GDM1 (cell line): Measurements from ENCODE around the gene CFAP77.

Experiments used
- DNase-seq: peaks from one replicate; lab custom pipeline; 2025; lab: John Stamatoyannopoulos, UW

CFAP77 gene

GRCh38 chr9:132456241-132456640 lies 46.2 kb downstream of the CFAP77 start:
- DNase-seq = no peak

GRCh38 chr9:132457504-132458236 lies 47.7 kb downstream of the CFAP77 start:
- DNase-seq = no peak

GRCh38 chr9:132458432-132458831 lies 48.4 kb downstream of the CFAP77 start:
- DNase-seq = no peak

GRCh38 chr9:132459661-132460060 lies 49.6 kb downstream of the CFAP77 start:
- no peak for DNase-seq

- DNase-seq = no peak
Observed at GRCh38 chr9:132460240-132460639, 50.2 kb downstream of the CFAP77 start.

- no peak for DNase-seq
Observed at GRCh38 chr9:132461281-132461896, 51.4 kb downstream of the CFAP77 start.

GRCh38 chr9:132461971-132462370 lies 52.0 kb downstream of the CFAP77 start:
- DNase-seq = no peak

GRCh38 chr9:132464547-132464946 lies 54.5 kb downstream of the CFAP77 start:
- no peak for DNase-seq

GRCh38 chr9:132465131-132465635 lies 55.2 kb downstream of the CFAP77 start:
- no peak for DNase-seq

GRCh38 chr9:132472199-132472598 lies 62.2 kb downstream of the CFAP77 start:
- no peak for DNase-seq

- no peak for DNase-seq
Observed at GRCh38 chr9:132472599-132472998, 62.6 kb downstream of the CFAP77 start.

- no peak for DNase-seq
Observed at GRCh38 chr9:132474253-132474652, 64.2 kb downstream of the CFAP77 start.

GRCh38 chr9:132478353-132479050 lies 68.5 kb downstream of the CFAP77 start:
- no peak for DNase-seq

GRCh38 chr9:132479733-132480132 lies 69.7 kb downstream of the CFAP77 start:
- no peak for DNase-seq

GRCh38 chr9:132481053-132481849 lies 71.2 kb downstream of the CFAP77 start:
- DNase-seq = no peak

- DNase-seq = no peak
Observed at GRCh38 chr9:132482196-132482813, 72.3 kb downstream of the CFAP77 start.

- DNase-seq = no peak
Observed at GRCh38 chr9:132485393-132485792, 75.4 kb downstream of the CFAP77 start.

- DNase-seq = no peak
Observed at GRCh38 chr9:132486706-132487350, 76.8 kb downstream of the CFAP77 start.

GRCh38 chr9:132487351-132487791 lies 77.4 kb downstream of the CFAP77 start:
- DNase-seq = no peak

- no peak for DNase-seq
Observed at GRCh38 chr9:132487980-132488535, 78.0 kb downstream of the CFAP77 start.

- no peak for DNase-seq
Observed at GRCh38 chr9:132488626-132489025, 78.6 kb downstream of the CFAP77 start.
